Fibroblast of lung (primary cell): ENCODE results near the gene DSTN.

Source experiments
- CTCF ChIP-seq, 2 donors: IDR thresholded peaks in 1 of 2; conservative IDR thresholded peaks in 1 of 2; 1 replicate in 1 of 2; 2 replicates in 1 of 2; pipeline ENCODE4 v1.5.1; 2011 to 2012; ENCODE audit warnings: low read length in 2 of 2, control low read depth in 1 of 2, inconsistent platforms in 1 of 2, low read depth in 1 of 2, mild to moderate bottlenecking in 1 of 2
- EZH2 ChIP-seq: IDR thresholded peaks from 2 replicates; pipeline ENCODE4 v1.5.1; 2012; ENCODE audit warnings: low read length, control low read depth, mild to moderate bottlenecking; ENCODE audit errors: missing control alignments

GRCh38 chr20:17605131-17605660 lies 35.3 kb downstream of the DSTN start:
- TF ChIP-seq CTCF (conservative IDR thresholded peaks at IDR 0.05 in 1 of 2, IDR thresholded peaks at IDR 0.05 in 1 of 2; ENCODE audit: low read depth in 1 of 2, low read length in 2 of 2) (no peak), EZH2 (no peak)
